Liver (tissue), 9 donors: ENCODE measurements around the gene MDP1. TPM values are rescaled to one million over a fixed set of nuclear protein-coding genes. Genes with fewer than 3 reads are reported as not detected.

Experiments
- DNase-seq: peaks from one replicate; pipeline ENCODE4 v3.0.0-alpha.2; 2017; ENCODE audit warnings: low spot score
- H3K27ac ChIP-seq, 2 donors: one replicate each; pipeline ENCODE4 v1.7.0; 2013; ENCODE audit warnings: inconsistent platforms in 2 of 2, low read length in 2 of 2, control low read depth in 1 of 2, low read depth in 1 of 2, mild to moderate bottlenecking in 1 of 2
- H3K27me3 ChIP-seq, 4 donors: one replicate each; pipeline versions ENCODE4 v1.6.1 to v1.7.0; 2013; ENCODE audit warnings: low read length in 3 of 4, inconsistent platforms in 1 of 4, mild to moderate bottlenecking in 1 of 4, moderate library complexity in 1 of 4; ENCODE audit not compliant: control insufficient read depth in 4 of 4, insufficient read depth in 4 of 4
- H3K36me3 ChIP-seq, 4 donors: one replicate each; pipeline versions ENCODE4 v1.6.1 to v1.7.0; 2013; ENCODE audit warnings: low read length in 3 of 4, mild to moderate bottlenecking in 3 of 4, low read depth in 1 of 4, moderate library complexity in 1 of 4; ENCODE audit not compliant: control insufficient read depth in 4 of 4, insufficient read depth in 3 of 4
- H3K4me1 ChIP-seq, 4 donors: one replicate each; pipeline versions ENCODE4 v1.6.1 to v1.7.0; 2013; ENCODE audit warnings: low read length in 3 of 4, mild to moderate bottlenecking in 3 of 4, moderate library complexity in 1 of 4; ENCODE audit not compliant: control insufficient read depth in 4 of 4, insufficient read depth in 4 of 4
- H3K4me3 ChIP-seq, 3 donors: one replicate each; pipeline versions ENCODE4 v1.6.1 to v1.7.0; 2013; ENCODE audit warnings: low read length in 3 of 3, control low read depth in 1 of 3, low read depth in 1 of 3, mild to moderate bottlenecking in 1 of 3
- H3K9ac ChIP-seq, 2 donors: one replicate each; pipeline ENCODE4 v1.7.0; 2013; ENCODE audit warnings: low read length in 2 of 2, mild to moderate bottlenecking in 2 of 2, moderate library complexity in 2 of 2, control low read depth in 1 of 2, low read depth in 1 of 2
- H3K9me3 ChIP-seq, 4 donors: one replicate each; pipeline versions ENCODE4 v1.6.1 to v1.7.0; 2013; ENCODE audit warnings: low read length in 3 of 4; ENCODE audit not compliant: control insufficient read depth in 4 of 4
- EGR1 ChIP-seq, 2 donors: IDR thresholded peaks; 2 replicates each; pipeline ENCODE4 v1.6.1; 2016 to 2018; ENCODE audit warnings: antibody characterized with exemption in 2 of 2, low read depth in 2 of 2
- FOXA1 ChIP-seq: IDR thresholded peaks from 2 replicates; pipeline ENCODE4 v1.6.1; 2016; ENCODE audit warnings: antibody characterized with exemption
- FOXA2 ChIP-seq: IDR thresholded peaks from 2 replicates; pipeline ENCODE4 v1.6.1; 2016; ENCODE audit warnings: antibody characterized with exemption
- GABPA ChIP-seq, 2 donors: IDR thresholded peaks in 1 of 2; conservative IDR thresholded peaks in 1 of 2; 2 replicates each; pipeline ENCODE4 v1.6.1; 2016; ENCODE audit warnings: antibody characterized with exemption in 2 of 2, mild to moderate bottlenecking in 1 of 2, moderate library complexity in 1 of 2
- HNF4A ChIP-seq, 2 donors: conservative IDR thresholded peaks; 2 replicates each; pipeline ENCODE4 v1.6.1; 2016; ENCODE audit warnings: antibody characterized with exemption in 2 of 2, mild to moderate bottlenecking in 2 of 2
- HNF4G ChIP-seq: IDR thresholded peaks from 2 replicates; pipeline ENCODE4 v1.6.1; 2016; ENCODE audit warnings: antibody characterized with exemption
- JUND ChIP-seq, 2 donors: IDR thresholded peaks; 2 replicates each; pipeline ENCODE4 v1.6.1; 2016; ENCODE audit warnings: antibody characterized with exemption in 2 of 2
- NR2F2 ChIP-seq: IDR thresholded peaks from 2 replicates; pipeline ENCODE4 v1.6.1; 2016; ENCODE audit warnings: antibody characterized with exemption
- RAD21 ChIP-seq, 2 donors: IDR thresholded peaks; 2 replicates each; pipeline ENCODE4 v1.6.1; 2016; ENCODE audit warnings: antibody characterized with exemption in 2 of 2, mild to moderate bottlenecking in 2 of 2
- RXRA ChIP-seq, 2 donors: IDR thresholded peaks; 2 replicates each; pipeline ENCODE4 v1.6.1; 2017 to 2018; ENCODE audit warnings: antibody characterized with exemption in 2 of 2, mild to moderate bottlenecking in 1 of 2
- SP1 ChIP-seq: IDR thresholded peaks from 2 replicates; pipeline ENCODE4 v1.6.1; 2018; ENCODE audit warnings: antibody characterized with exemption, mild to moderate bottlenecking
- TAF1 ChIP-seq: conservative IDR thresholded peaks from 2 replicates; pipeline ENCODE4 v1.6.1; 2016; ENCODE audit warnings: antibody characterized with exemption, mild to moderate bottlenecking
- YY1 ChIP-seq: IDR thresholded peaks from 2 replicates; pipeline ENCODE4 v1.6.1; 2016; ENCODE audit warnings: antibody characterized with exemption, mild to moderate bottlenecking
- WGBS: extraction: QIAGEN DNeasy Blood & Tissue Kit; methylation state at CpG from one replicate; pipeline ENCODE4 v1.1.7; 2013; 5-methylcytosine and 5-hydroxymethylcytosine counted together
- polyA plus RNA-seq, 2 donors: library from polyadenylated mRNA; stranded (reverse) in 1 of 2; unstranded in 1 of 2; fragments of 200-250 nt in 1 of 2; fragments of >200 nt in 1 of 2; fragmentation: Nextera tagmentation in 1 of 2; extraction: Ambion mirVana in 1 of 2; gene quantifications; one replicate each; pipeline versions ENCODE4 v1.2.1 to v1.2.3, GENCODE V29; 2013 to 2015
- total RNA-seq, 2 donors: library from RNA; depleted of rRNA; stranded (reverse); fragments of >200 nt; gene quantifications; one replicate each; pipeline ENCODE4 v1.2.3, GENCODE V29; 2014
- TF ChIP-seq, protein P1 (sequence below): IDR thresholded peaks from 2 replicates; pipeline ENCODE4 v1.6.1; 2016; ENCODE audit warnings: antibody characterized with exemption
- TF ChIP-seq, protein P2 (sequence below): IDR thresholded peaks from 2 replicates; pipeline ENCODE4 v1.6.1; 2016; ENCODE audit warnings: antibody characterized with exemption, mild to moderate bottlenecking
- TF ChIP-seq, protein P3 (sequence below): fragments of 150-350 bp; IDR thresholded peaks from 2 replicates; pipeline ENCODE4 v1.5.1; 2017; ENCODE audit warnings: improper control_type of control experiment, low read depth, low read length; ENCODE audit not compliant: missing input control
- TF ChIP-seq, protein P4 (sequence below): IDR thresholded peaks from 2 replicates; pipeline ENCODE4 v1.6.1; 2016; ENCODE audit warnings: antibody characterized with exemption
- donor health status: healthy.
- donor health status: healthy.
- donor health status: healthy.
- donor health status: healthy.
- donor health status: healthy.

The MDP1 gene
- total and polyA plus RNA-seq, 4 donors, result 3.2 to 13.4 (median 7.0) TPM

DNA sequence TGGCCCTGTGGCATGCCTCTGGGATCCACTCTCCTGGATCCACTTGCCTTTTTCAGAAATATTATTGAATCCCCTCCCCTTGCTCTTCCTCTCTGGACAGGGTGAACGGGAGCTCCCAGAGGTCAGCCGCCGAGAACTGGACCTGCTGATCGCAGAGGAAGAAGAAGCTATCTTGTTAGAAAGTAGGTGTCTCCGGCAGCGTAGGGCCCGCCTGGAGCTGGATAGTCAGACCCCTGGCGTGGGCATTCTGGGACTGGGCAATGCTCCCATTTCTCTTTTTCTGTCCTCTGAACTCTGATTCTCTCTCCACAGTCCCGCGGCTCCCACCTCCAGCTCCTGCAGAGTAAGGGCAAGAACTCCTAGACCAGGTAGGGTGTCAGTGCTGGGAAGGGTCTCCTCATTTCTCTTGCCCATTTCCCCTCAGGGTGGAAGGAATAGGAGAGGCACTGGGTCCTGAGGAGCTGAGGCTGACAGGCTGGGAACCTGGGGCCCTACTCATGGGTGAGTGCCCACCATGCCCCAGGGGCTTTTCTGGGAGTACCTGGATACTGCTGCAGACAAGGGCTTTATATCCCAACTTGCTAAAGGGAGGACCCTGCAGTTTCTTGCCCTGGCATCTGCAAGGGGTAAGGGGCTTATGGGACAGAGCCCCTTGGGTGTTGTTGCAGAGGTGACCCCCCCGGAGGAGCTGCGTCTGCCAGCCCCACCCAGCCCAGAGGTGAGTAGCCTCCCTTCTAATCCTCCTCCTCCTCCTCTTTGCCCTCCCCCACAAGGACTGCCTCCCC is 38.6 kb downstream of the MDP1 start:
- H3K4me1 ChIP-seq, result peaks cover 0 to 22% (median 14%) of the 10 kb centered on the region in 4 donors
- no peak overlapping the region for H3K27ac ChIP-seq
- no peak for TF ChIP-seq GABPA (IDR thresholded peaks at IDR 0.05 in 1 of 2, conservative IDR thresholded peaks at IDR 0.05 in 1 of 2)
- 94% methylated on average over 12 of the region's 12 CpGs for WGBS
- no peaks in the 10 kb centered on the region for H3K27me3 ChIP-seq
- H3K36me3 ChIP-seq, result peaks cover 11 to 63% (median 23%) of the 10 kb centered on the region in 4 donors
- H3K9ac ChIP-seq, result no peak overlapping the region
- H3K4me3 ChIP-seq, result no peak overlapping the region
- no peak for DNase-seq
- H3K9me3 ChIP-seq, result no peaks in the 10 kb centered on the region

DNA sequence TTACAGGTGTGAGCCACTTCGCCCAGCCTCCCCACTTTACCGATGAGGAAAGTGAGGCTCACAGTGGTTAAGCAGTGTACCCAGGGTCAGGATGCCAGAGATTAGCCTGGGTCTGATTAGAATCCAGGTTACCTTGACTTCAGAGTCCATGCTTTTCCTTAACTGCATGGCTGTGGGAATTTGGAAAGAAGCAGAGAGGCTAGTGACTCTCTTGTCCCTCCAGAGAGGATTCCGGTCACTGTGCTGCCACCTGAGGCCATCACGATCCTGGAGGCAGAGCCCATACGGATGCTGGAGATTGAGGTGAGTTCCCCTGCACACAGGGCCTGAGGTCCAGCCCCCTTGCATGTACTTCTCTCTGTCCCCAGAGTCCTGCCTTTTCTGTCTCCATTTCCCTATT is 39.3 kb downstream of the MDP1 start:
- peaks cover 0 to 22% (median 14%) of the 10 kb centered on the region in 4 donors for H3K4me1 ChIP-seq
- no peak overlapping the region for H3K4me3 ChIP-seq
- H3K9ac ChIP-seq, result no peak overlapping the region
- H3K27me3 ChIP-seq, result no peaks in the 10 kb centered on the region
- TF ChIP-seq GABPA (IDR thresholded peaks at IDR 0.05 in 1 of 2, conservative IDR thresholded peaks at IDR 0.05 in 1 of 2) (no peak), HNF4A (conservative IDR thresholded peaks at IDR 0.05) (no peak), YY1 (no peak), FOXA1 (no peak), HNF4G (no peak), SP1 (no peak), TAF1 (no peak), EGR1 (IDR thresholded peaks at IDR 0.05; ENCODE audit: low read depth in 2 of 2) (no peak), JUND (IDR thresholded peaks at IDR 0.05) (no peak), NR2F2 (no peak), RXRA (IDR thresholded peaks at IDR 0.05) (no peak), FOXA2 (no peak), RAD21 (IDR thresholded peaks at IDR 0.05) (no peak)
- TF ChIP-seq, protein P1, sequence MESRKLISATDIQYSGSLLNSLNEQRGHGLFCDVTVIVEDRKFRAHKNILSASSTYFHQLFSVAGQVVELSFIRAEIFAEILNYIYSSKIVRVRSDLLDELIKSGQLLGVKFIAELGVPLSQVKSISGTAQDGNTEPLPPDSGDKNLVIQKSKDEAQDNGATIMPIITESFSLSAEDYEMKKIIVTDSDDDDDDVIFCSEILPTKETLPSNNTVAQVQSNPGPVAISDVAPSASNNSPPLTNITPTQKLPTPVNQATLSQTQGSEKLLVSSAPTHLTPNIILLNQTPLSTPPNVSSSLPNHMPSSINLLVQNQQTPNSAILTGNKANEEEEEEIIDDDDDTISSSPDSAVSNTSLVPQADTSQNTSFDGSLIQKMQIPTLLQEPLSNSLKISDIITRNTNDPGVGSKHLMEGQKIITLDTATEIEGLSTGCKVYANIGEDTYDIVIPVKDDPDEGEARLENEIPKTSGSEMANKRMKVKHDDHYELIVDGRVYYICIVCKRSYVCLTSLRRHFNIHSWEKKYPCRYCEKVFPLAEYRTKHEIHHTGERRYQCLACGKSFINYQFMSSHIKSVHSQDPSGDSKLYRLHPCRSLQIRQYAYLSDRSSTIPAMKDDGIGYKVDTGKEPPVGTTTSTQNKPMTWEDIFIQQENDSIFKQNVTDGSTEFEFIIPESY, result no peak
- TF ChIP-seq, protein P2, sequence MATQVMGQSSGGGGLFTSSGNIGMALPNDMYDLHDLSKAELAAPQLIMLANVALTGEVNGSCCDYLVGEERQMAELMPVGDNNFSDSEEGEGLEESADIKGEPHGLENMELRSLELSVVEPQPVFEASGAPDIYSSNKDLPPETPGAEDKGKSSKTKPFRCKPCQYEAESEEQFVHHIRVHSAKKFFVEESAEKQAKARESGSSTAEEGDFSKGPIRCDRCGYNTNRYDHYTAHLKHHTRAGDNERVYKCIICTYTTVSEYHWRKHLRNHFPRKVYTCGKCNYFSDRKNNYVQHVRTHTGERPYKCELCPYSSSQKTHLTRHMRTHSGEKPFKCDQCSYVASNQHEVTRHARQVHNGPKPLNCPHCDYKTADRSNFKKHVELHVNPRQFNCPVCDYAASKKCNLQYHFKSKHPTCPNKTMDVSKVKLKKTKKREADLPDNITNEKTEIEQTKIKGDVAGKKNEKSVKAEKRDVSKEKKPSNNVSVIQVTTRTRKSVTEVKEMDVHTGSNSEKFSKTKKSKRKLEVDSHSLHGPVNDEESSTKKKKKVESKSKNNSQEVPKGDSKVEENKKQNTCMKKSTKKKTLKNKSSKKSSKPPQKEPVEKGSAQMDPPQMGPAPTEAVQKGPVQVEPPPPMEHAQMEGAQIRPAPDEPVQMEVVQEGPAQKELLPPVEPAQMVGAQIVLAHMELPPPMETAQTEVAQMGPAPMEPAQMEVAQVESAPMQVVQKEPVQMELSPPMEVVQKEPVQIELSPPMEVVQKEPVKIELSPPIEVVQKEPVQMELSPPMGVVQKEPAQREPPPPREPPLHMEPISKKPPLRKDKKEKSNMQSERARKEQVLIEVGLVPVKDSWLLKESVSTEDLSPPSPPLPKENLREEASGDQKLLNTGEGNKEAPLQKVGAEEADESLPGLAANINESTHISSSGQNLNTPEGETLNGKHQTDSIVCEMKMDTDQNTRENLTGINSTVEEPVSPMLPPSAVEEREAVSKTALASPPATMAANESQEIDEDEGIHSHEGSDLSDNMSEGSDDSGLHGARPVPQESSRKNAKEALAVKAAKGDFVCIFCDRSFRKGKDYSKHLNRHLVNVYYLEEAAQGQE, result no peak
- TF ChIP-seq, protein P3, sequence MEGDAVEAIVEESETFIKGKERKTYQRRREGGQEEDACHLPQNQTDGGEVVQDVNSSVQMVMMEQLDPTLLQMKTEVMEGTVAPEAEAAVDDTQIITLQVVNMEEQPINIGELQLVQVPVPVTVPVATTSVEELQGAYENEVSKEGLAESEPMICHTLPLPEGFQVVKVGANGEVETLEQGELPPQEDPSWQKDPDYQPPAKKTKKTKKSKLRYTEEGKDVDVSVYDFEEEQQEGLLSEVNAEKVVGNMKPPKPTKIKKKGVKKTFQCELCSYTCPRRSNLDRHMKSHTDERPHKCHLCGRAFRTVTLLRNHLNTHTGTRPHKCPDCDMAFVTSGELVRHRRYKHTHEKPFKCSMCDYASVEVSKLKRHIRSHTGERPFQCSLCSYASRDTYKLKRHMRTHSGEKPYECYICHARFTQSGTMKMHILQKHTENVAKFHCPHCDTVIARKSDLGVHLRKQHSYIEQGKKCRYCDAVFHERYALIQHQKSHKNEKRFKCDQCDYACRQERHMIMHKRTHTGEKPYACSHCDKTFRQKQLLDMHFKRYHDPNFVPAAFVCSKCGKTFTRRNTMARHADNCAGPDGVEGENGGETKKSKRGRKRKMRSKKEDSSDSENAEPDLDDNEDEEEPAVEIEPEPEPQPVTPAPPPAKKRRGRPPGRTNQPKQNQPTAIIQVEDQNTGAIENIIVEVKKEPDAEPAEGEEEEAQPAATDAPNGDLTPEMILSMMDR, result no peak
- TF ChIP-seq, protein P4, sequence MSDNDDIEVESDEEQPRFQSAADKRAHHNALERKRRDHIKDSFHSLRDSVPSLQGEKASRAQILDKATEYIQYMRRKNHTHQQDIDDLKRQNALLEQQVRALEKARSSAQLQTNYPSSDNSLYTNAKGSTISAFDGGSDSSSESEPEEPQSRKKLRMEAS, result no peak
- no peak for DNase-seq
- no peak overlapping the region for H3K27ac ChIP-seq
- no peaks in the 10 kb centered on the region for H3K9me3 ChIP-seq
- WGBS, result 96% methylated on average over 5 of the region's 5 CpGs
- peaks cover 10 to 57% (median 24%) of the 10 kb centered on the region in 4 donors for H3K36me3 ChIP-seq
